DMS79 (cell line): ENCODE results near the gene MAD1L1.

Experiments used
- DNase-seq: peaks from one replicate; lab custom pipeline; 2025; lab: John Stamatoyannopoulos, UW

Gene MAD1L1

DNA sequence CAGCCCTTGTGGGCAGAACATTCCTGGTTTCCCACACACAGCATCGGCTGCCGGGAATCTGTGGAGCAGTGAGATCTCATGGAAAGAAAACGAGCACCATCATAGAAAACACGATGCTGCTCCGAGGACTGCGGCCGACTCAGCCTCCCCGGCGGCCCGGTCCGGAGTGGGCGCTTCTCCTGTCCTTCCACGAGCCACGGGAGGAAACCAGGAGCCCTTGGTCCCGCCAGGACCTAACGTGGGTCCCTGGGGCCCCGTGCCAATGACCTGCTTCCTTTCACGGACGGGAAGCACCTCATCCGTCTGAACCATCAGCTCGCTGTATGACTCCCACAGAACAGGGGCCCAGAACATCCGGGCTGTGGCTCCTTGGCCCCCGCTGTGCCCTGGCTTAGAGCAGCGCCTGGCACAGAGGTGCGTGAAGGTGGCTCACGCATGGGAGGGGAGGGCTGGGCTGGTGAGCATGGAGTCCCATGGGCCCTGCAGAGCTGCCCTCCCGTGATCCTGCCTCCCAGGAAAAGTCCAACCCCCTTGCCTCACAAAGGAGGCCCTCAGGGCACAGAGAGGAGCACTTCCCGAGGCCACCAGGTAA, 280.5 kb downstream of the MAD1L1 start:
- no peak for DNase-seq

DNA sequence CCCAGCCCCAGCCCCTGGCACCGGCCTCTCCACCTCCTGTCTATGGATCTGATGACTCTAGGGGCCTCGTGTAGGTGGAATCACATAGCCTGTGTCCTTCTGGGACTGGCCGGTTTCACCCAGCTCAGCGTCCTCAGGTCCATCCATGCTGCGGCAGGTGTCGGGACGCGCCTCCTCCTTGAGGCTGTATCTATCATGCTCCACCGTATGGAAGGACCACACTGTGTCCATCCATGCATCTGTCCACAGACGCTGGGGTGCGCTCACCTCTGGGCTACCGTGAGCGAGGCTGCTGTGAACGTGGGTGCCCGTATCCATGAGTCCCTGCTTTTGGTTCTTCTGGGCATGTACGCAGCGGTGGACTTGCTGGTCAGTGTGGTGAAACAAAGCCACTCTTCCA, 281.1 kb downstream of the MAD1L1 start:
- DNase-seq, result no peak

DNA sequence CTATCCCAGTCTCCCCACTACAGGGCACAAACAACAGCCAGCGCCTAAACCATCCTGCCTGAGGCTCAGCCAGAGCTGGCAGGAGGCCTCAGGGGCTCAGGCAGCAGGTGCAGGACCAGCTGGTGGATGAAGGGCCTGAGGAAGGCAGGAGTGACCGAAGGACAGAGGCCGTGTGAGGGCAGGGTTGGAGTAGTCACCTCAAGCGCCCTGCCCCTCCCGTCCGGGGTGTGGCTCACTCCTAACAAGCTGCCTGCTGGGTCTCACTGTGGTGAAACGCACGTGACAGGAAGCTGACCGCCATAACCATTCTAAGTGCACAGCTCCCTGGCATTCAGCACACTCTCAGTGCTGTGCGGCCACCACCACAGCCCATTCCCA, 281.6 kb downstream of the MAD1L1 start:
- peak; percentile 14 for DNase-seq

DNA sequence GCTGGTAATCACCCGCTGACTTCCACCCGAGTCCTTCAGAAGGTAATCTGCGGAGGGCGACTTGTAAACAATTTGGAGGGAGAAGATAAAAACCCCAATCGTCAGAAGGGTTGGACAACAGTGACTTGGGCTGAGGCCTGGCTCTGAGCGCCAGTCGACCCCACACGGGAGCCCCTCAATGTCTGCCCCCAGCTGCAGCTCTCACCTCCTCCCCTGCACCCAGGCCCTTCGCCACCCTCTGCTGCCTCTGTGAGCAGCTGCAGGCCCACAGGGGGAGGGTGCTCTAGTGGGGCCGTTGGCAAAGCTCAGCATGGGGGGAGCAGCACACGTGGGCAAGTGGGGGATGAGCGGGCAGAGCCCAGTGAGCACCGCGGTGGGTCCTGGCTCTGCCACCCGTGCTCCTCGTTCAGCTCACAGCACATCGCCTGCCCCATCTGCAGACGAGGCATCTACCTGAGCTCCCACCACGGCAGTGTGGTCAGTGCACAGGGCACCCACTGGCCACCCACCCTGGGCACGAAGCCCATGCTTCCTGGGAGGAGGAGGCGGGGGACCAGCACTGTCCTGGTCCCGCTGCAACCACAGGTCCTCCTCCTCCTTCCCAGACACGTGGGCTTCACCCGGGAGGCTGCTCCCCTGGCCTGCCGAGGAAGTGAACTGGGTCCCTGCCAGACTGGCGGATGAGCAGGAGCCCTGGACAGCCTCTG, 282.1 kb downstream of the MAD1L1 start:
- DNase-seq, result peak; percentile 53

DNA sequence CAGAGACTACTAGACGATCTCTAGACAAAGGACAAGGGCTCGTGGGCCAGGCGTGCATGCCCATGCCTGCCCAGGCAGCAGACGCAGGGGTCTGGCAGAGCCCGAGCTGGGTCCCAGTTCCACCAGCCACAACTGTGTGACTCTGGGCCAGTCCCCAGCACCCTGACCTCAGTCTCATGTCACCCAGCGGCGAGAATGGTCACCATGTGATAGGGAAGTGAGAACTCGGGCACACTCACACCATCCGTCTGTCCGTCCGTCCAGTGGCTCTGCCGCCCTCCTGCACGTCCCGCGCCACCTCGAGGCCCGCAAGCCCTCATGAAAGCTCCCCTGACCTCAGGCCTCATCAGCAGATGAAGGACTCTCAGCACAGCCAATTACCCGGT, 282.7 kb downstream of the MAD1L1 start:
- DNase-seq, result no peak

DNA sequence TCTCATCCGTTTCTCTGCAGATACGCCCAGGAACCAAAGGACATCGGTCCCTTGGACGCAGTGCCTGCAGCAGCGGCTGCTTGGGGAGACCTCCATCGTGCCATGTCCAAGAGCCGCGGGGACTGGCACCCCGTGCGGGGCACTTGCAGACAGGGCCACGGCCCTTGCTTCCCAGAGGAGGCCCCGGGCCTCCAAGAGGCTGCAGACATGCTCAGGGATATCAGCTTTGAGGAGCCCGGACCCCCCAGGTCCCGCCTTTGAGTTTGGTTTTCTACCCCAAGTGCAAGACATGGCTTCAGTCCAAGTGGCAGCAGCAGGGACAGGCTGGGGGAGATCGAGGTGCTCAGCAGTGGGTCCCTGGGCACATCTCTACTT, 283.1 kb downstream of the MAD1L1 start:
- DNase-seq, result no peak

DNA sequence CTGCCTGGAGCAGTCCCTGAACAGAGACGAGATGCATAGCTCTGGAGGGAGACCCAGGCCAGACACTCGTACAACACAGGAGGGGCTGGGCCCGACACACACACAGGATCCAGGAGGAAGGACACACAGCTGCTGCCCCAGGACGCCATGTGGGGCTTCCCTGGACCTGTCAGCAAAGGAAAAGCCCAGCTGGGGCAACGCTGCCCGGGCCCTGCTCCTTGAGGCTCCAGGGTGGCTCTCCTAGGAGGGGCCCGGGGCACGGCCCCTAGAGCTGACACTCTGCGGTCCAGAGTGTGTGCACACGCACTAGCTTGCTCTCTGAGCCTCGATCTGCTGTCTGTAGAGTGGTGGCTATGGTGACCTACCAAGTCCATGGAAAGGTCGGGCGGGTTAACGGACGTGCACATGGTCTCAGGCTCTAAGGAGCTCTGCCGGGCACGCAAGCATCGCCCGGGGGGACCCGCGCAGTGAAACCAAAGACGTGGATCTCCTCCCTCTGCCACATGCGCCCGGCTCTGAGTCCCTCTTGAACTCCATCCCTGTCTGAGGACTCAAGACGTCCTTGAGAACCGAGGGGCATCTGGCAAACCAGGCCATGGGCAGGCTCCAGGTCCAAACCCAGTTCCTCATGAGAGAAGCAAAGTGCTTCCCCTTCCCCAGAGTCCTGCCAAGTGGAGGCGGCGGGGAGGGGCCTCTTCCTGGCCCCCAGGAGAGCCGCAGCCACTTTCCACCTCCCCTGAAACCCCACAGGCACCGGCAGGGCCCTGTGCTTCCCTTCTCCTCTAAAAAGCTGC, 283.7 kb downstream of the MAD1L1 start:
- DNase-seq, result no peak

DNA sequence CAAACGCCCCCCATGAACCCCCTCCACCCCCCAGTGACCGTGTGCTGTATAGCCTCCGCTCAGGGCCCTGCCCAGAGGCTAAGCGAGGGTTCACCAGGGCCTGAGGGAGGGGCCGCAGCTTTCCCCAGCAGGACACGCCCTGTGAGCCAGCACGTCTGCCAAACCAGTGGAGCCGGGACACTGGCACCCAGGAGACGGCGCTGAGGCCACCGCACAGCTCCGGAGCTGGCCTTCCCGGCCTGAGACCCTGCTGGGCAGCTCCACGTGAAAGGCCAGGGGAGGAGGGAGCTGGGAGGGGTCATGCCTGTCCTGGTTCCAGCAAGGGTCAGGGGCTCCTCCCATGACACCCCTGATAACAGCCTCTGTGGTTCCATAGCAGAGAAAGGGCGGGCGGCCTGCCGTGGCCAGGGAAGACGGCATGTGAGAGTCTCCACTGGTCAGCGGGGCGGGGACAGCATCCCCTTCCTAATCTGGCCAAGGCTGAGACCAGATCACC, 284.4 kb downstream of the MAD1L1 start:
- DNase-seq, result no peak

DNA sequence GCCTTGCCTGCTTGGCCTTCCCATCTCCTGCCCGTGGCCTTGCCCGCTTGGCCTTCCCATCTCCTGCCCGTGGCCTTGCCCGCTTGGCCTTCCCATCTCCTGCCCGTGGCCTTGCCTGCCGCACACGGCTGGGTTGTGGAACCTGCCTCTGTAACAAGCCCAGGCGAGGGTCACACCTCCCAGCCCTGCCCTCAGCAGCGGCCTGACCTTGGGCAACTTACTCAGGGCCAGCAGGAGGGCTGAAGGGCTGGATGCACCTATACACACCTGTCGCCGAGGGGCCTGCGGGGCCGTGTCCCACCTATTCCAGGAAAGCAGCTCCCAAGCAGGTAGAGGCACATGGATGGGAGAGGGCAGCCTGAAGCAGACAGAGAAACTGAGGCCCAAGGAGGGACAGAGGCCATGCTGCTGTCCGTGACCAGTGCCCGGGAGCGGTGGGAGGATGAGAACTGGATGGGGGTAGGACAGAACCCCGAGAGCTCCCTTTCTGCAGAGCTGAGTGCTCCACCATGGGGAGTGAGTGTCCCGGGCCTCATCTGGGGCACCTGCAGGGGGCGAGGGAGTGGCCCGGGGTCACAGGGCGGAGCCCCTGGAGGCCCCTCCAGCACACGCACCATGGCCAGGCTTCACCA, 285.0 kb downstream of the MAD1L1 start:
- DNase-seq, result no peak

DNA sequence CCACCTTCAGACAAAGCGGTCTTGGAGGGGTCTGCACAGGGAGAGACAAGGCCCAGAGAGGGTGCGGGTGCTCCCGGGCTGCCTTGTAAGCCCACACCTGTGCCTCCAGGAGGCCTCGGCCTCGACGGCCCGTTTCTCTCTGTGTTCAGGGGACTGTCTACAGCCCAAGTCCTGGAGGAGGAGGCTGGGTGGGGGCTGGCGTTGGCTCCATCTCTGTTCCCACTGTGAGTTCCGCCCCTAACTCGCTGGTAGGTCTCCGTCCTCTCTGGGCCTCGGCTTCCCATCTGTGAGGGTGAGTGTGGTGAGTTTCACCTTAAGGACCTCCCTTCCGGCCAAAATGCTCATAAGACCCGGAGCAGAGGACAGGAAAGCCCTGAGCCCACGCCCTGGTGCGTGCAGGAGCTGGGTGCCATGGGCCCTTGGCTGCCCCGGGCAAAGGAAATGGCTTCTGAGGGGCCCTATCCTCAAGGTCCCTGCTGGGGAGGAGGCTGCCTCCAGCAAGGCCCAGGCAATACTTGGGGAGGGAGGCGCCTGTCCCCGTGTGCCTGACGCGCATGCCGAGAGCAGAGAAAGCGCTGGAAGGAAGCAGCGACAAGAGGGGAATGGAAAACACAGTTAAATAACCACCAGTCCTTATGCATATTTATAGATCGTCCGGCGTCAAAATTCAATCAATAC, 285.8 kb downstream of the MAD1L1 start:
- DNase-seq, result no peak

DNA sequence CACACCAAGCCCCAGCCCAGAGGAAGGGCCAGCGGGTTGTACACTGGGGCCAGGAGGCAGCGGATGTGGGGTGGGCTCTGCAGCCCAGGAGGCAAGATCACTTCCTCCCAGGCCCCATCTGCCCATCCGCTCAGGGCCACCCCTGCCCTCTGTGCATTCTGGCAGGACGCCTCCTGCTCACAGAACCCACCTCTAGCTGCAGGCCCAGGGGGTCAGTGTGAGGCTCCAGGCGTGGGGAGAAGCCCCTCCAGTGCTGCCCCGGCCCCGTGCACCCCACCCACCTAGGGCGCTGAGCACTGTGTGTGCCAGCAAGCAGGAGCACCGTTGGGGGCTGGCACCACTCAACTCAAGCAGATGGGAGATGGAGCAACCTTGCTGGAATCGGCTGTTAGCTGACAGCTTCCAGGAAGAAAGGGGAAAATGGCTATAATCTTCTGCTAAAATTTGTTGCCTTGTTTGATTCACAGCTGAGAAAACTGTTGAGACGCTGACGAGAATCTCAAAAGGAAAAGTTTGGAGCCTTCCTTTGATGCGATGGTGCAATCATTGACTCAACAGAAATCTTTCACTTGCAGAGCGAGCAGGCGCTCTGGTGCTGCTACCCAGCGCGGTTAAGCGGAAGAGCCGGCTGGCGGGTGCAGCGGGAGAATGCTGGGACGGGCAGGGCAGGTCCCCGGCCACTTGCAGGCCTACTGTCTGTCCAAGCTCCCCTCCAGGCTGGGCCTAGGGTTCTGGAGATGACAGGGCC, 286.5 kb downstream of the MAD1L1 start:
- no peak for DNase-seq

DNA sequence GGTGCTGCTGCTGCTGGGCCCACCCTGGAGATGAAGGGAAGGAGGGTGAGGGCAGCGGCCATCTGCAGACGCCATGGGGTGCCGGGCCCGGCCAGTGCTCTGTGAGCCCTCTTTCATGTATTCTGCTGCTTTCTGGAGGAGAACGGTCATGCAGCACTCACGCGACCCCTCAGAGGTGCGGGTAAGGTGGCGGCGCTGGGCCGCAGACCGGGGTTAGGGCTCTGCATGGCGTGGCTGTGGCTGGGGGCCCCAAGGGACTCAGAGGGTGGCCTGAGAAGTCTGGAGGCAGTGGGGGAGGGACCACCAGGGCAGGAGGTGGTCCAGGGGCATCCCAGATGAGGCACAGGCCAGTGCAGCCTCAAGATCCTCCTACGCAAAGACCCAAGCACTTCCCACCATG, 287.2 kb downstream of the MAD1L1 start:
- no peak for DNase-seq

DNA sequence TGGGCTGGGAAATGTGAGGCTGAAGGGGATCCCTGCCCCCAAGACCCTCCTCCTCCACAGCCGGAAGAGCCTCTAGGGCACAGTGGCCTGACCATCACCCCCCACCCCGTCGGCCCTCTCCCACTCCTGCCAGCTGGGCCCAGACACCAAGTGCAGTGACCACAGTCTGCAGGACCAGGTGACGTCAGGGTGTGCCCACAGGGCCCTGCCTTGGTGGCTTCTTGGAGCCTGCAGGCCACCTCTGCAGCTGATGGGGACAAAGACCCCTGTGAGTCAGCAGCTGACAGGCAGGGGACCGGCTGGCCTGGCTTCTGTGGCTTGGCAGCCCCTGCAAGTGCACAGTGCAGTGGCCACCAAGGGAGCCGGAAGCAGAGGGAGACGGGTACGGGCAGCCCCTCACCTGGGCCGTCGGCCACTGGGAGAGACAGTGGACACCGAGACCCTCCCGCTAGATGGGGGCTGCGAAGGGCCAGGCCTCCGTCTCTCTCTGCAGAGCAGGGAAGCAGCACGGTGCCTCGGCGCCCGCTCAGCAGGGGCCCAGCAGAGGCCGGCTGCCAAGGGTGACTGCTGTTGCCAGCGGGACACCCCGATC, 288.0 kb downstream of the MAD1L1 start:
- DNase-seq, result no peak

DNA sequence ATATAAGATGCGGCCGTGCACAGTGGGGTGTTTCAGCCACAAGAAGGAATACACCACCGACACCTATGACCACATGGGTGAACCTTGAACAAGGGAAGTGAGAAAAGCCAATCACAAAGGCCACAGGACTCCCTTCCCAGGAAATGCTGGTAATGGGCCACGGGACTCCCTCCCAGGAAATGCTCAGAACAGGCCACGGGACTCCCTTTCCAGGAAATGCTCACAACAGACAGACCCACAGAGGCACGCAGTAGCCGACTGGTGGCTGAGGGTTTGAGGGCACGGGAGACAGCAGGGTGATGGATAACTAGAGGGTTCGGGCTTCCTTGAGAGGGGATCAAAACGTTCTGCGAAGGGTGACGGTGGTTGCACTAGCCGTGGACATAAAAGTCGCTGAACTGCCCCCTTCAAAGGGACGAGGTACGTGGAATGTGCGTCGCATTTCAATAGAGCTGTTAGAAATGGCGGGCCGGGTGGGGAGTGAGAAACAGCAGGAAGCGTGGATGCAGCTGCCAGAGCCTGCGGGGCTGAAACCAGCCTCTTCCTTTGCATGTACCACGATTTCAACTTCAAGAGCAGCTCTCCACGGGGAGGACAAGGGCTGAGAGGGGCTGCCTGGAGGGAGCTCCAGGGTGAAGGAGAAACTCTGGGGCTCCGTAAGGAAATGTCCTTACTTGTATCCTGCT, 288.7 kb downstream of the MAD1L1 start:
- DNase-seq, result no peak

DNA sequence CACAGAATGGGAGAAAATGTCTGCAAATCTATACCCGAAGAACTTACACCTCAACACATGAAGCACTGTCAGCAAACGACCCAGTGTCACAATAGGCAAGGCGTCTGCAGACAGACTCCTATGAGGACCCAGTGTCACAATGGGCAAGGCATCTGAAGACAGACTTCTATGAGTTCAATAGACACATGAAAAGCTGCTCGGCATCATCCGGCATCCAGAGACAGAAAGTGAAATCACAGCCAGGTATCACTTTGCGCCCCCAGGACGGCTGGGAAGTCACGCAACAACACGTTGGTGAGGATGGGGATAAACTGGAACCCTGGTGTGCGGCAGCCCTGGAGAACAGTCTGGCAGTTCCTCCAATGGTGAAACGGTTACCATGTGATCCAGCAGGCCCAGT, 289.4 kb downstream of the MAD1L1 start:
- no peak for DNase-seq

DNA sequence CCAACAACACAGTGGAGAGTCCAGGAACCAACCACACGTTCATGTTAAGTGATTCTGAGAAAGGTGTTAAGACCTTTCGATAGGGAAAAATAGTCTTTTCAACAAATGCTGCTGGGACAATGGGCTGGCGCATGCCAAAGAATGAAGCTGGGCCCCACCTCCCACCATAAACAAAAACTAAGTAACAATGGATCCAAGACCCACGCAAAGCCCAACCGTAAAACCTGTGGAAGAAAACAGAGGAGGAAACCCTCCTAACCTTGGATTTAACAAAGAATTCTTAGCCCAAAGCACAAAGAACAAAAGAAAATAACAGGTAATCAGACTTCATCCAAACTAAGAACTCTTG, 289.8 kb downstream of the MAD1L1 start:
- no peak for DNase-seq

DNA sequence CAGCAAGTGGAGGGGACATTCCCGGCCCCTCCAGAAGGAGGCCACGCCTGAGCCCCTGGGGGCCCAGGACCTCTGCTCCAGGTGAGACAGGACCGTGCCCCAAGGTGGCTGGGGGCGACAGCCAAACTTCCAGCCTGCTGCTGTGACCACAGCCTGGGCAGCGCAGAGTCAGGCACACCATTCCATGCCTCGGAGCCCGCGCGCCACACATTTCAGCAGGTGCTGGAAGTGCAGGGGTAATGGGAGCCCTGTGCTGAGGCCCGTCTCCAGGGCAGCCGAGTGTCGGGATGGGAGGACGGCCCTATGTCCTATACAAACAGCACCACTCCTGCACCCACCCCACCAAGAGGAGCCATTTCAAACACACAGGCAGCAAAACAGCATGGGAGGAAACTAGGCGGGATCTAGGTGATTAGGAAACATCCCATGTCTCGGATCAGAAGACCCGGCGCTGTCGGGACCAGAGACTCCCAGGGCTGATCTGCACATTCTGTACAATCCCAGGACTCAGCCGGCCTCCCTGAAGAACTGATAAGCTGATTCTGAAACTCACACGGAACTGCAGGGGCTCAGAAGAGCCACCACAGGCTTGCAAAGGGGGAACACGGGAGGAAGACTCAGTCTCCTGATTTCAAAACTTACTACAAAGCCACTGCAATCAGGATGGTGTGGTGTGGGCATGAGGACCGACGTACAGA, 290.4 kb downstream of the MAD1L1 start:
- DNase-seq, result no peak

DNA sequence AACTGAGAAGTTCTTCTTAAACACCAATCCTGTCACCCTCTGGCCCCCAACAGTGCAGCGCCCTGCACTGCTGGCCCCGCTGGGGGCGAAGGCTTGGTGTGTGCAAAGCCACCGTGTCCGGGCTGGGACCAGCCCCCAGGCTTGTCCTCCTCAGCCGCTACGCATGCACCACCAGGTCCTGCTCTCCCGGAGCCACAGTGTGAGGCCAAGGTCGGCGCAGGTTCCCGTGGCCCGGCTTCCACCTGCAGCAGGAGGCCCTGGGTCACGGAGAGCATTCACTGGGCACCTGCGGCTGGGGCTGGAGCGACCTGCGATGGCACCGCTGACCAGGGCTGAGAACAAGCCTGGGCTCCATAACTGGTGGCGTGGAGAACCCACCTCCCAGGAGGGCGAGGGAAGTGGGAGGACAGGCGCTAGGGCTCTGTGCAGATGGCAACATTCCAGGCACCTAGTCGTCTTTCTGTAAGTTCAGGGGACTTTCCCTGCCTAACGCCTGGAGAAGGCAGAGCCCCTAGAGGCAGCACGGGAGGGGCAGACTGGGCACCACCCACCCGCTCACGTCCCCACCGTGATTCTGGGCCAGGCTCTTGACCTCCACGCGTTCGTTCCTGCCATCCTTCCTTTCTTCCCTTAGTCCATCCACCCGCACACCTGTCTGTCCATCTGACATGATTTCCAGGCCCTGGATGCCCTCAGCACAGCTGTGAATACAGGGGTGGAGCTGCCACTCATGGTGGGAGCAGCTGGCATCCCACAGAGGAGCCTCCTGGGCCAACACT, 291.1 kb downstream of the MAD1L1 start:
- DNase-seq, result no peak

DNA sequence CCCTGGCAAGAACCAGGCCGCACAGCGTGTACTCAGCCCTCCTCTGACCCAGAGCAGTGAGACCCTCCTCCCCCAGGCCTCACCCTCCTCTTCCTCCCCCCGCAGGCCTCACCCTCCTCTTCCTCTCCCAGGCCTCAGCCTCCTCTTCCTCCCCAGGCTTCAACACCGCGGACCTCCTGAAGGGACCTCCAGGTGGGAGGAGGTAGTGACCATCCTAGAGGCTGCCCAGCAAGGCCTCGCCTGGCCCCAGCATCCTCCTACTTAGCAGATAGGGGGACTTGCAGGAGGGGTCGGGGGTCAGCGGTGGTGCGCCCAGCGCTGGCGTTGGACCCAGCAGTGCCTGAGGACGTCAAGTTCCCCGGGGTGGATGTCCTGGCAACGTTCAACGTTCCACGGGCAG, 291.9 kb downstream of the MAD1L1 start:
- DNase-seq, result no peak
